ENCODE results near the gene BIRC7. TPM values are rescaled to one million over a fixed set of nuclear protein-coding genes. Genes with fewer than 3 reads are reported as not detected.

BIRC7 gene
- total RNA-seq, 2 donors from 2014 or later = not detected

DNA sequence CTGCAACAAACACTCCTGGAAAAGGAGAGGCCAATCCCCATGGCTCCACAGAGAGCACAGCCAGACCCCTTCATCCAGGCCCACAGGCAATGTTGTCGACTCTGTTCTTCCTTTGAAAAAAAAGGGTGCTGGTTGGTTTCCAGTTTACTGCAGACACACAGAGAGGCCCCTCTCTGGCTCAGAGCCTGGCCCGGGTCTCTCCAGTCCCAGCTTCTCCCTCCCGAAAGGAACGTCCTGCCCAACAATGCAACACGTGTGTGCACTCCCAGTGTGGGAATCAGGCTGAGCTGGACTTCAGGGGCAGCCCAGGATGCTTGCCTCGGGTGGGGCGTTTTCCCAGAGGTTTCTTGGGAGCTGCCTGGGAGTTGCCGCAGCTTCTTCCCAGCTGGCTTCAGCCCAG, 23.1 kb downstream of the BIRC7 start:
- peaks cover 0 to 19% of the 10 kb centered on the region in 2 donors for H3K27me3 ChIP-seq
- no peak for DNase-seq

DNA sequence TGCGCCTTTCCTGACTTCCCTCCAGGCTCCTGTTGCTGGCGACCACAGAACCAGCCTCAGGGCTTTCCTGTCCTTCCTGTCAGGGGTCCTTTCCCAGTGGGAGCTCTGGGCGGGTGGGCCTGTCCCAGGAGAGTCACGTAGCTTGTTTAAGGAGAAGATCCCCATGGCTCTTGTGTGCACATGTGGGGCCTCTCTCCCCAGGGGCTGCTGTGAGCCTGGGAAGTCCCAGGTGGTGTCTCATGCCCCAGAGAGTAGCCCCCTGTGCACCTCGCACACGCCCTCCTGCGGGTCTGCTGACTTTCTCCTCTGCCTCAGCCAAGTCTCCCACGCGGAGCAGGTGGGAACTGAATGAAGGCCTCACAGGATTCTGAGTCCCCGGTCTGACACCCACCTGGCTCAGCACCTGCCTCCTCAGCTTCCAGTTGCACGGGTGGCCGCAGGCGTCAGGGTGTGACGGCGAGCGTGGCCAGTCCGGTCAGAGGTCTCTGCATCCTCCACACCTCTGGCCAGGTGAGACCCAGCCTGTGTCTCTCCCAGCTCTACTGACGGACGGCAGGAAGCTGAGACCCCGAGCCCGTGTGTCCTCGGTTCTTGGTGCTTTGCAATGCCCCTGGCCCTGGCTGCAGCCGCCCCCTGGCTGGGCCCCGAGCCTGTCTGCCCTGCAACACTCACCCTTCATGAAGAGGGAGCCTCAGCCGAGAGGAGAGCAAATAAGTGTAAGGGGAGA, 24.2 kb downstream of the BIRC7 start:
- H3K9me3 ChIP-seq = no peaks in the 10 kb centered on the region
- H3K27ac ChIP-seq = no peak overlapping the region
- H3K36me3 ChIP-seq (replicated peaks in 1 of 2; ENCODE audit: insufficient read depth in 1 of 2, low read depth in 2 of 2) = no peaks in the 10 kb centered on the region
- no peaks in the 10 kb centered on the region for H3K4me1 ChIP-seq
- DNase-seq (no peak), ATAC-seq (no peak)
- TF ChIP-seq, protein P1, sequence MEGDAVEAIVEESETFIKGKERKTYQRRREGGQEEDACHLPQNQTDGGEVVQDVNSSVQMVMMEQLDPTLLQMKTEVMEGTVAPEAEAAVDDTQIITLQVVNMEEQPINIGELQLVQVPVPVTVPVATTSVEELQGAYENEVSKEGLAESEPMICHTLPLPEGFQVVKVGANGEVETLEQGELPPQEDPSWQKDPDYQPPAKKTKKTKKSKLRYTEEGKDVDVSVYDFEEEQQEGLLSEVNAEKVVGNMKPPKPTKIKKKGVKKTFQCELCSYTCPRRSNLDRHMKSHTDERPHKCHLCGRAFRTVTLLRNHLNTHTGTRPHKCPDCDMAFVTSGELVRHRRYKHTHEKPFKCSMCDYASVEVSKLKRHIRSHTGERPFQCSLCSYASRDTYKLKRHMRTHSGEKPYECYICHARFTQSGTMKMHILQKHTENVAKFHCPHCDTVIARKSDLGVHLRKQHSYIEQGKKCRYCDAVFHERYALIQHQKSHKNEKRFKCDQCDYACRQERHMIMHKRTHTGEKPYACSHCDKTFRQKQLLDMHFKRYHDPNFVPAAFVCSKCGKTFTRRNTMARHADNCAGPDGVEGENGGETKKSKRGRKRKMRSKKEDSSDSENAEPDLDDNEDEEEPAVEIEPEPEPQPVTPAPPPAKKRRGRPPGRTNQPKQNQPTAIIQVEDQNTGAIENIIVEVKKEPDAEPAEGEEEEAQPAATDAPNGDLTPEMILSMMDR (IDR thresholded peaks at IDR 0.05) = no peak
- no peak for TF ChIP-seq POLR2A (IDR thresholded peaks at IDR 0.05)
- no peak overlapping the region for H3K4me3 ChIP-seq
- intact Hi-C loops (cut with DNase I) = no loop called here
- 49 to 57% methylated on average over 9 to 20 of the region's 25 CpGs for WGBS, 2 donors
- peaks cover 0 to 10% of the 10 kb centered on the region in 2 donors for H3K27me3 ChIP-seq

More for the DNA sequence above, 23.1 kb downstream of the BIRC7 start:
- Histone ChIP-seq H3K4me3 (no peak overlapping the region), H3K27ac (no peak overlapping the region), H3K4me1 (peaks cover 5% of the 10 kb centered on the region), H3K9me3 (no peaks in the 10 kb centered on the region), H3K36me3 (replicated peaks in 1 of 2; ENCODE audit: insufficient read depth in 1 of 2, low read depth in 2 of 2) (no peaks in the 10 kb centered on the region)
- intact Hi-C loops (cut with DNase I) = no loop called here
- WGBS, 2 donors = 38 to 43% methylated on average over 7 to 8 of the region's 8 CpGs
- no peak for ATAC-seq
- TF ChIP-seq POLR2A (IDR thresholded peaks at IDR 0.05) = no peak
- TF ChIP-seq, protein P1 (IDR thresholded peaks at IDR 0.05) = no peak

DNA sequence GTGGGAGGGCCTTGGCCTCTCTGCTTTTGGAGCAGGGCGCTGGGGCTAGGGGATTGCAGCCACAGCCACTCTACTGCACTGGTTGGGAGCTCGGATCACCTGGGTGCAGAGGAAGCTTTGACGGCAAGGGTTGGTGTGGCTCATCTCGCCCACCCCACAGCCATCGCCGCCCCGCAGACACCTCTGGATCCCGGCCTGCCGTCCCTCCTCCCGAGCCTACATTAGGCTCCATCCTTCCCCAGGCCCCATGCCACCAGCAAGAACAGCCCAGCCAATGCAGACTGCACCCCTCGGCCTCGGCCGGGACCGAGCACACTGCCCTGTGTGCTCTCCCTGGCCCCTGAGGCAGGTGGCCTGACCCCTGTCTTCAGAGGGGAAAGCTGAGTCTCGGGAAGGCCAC, 24.8 kb downstream of the BIRC7 start:
- intact Hi-C loops (cut with DNase I) = no loop called here
- no peak overlapping the region for H3K4me3 ChIP-seq
- no peaks in the 10 kb centered on the region for H3K9me3 ChIP-seq
- H3K27ac ChIP-seq = no peak overlapping the region
- H3K36me3 ChIP-seq (replicated peaks in 1 of 2; ENCODE audit: insufficient read depth in 1 of 2, low read depth in 2 of 2) = no peaks in the 10 kb centered on the region
- TF ChIP-seq, protein P1 (IDR thresholded peaks at IDR 0.05) = no peak
- TF ChIP-seq POLR2A (IDR thresholded peaks at IDR 0.05) = no peak
- DNase-seq (no peak), ATAC-seq (no peak)
- WGBS, 2 donors = 72% methylated on average over 15 of the region's 15 CpGs; no CpG with 5 or more reads in 1 of the 2 donors
- H3K27me3 ChIP-seq = peaks cover 0 to 4% of the 10 kb centered on the region in 2 donors
- H3K4me1 ChIP-seq = no peaks in the 10 kb centered on the region

DNA sequence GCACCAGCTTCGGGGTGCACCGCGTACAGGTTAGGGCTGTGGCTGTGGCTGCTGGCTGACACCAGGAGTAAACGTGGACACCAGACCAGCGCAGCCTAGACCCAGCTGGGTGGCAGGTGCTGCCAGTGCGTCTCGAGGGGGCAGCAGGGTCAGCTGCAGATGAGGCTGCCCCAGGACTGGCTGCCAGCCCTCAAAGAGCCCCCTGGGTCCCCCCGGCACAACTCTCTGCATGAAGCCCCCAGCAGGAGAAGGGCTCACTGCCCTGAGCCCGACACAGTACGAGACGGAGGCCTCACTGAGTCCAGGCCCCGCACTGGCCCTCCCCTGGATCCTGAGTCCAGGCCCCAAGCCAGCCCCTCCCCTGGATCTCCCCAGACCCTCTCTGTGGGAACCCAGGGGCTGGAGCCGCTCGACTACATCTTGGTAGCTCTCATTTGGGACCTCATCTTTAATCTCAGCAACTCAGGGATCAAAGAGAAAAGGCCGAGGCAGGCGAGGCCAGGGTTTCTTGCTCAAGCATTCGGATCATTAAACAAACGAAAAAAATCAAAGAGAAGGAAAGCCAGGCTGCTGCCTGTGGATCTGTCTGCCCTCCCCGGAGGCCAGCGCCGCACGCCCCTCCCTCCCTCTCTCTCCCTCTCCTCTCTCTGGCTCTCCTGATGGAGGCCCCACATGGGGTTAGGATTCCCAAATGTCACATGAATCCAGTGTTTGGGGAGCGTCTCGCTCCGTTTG, 25.5 kb downstream of the BIRC7 start:
- H3K36me3 ChIP-seq (replicated peaks in 1 of 2; ENCODE audit: insufficient read depth in 1 of 2, low read depth in 2 of 2) = no peaks in the 10 kb centered on the region
- no peak for TF ChIP-seq POLR2A (IDR thresholded peaks at IDR 0.05)
- TF ChIP-seq, protein P1 (IDR thresholded peaks at IDR 0.05) = no peak
- DNase-seq = no peak
- H3K27ac ChIP-seq = no peak overlapping the region
- intact Hi-C loops (cut with DNase I) = no loop called here
- ATAC-seq = no peak
- no peaks in the 10 kb centered on the region for H3K4me1 ChIP-seq
- H3K4me3 ChIP-seq = no peak overlapping the region
- WGBS, 2 donors = 35 to 48% methylated on average over 16 to 25 of the region's 25 CpGs
- H3K27me3 ChIP-seq = no peaks in the 10 kb centered on the region
- no peaks in the 10 kb centered on the region for H3K9me3 ChIP-seq
